Stimulated activated CD4-positive, alpha-beta T cell treated with anti-CD3 and anti-CD28 coated beads, Interleukin-1b, Interleukin-23, amount 100 ng/mL, for 24 hours (primary cell): ENCODE measurements around the gene PCARE.

Experiments
- DNase-seq, 4 experiments: peaks; one replicate each; pipeline ENCODE4 v3.0.0-alpha.2; 2020; ENCODE audit warnings: low read depth in 4 of 4, low spot score in 1 of 4

PCARE gene

DNA sequence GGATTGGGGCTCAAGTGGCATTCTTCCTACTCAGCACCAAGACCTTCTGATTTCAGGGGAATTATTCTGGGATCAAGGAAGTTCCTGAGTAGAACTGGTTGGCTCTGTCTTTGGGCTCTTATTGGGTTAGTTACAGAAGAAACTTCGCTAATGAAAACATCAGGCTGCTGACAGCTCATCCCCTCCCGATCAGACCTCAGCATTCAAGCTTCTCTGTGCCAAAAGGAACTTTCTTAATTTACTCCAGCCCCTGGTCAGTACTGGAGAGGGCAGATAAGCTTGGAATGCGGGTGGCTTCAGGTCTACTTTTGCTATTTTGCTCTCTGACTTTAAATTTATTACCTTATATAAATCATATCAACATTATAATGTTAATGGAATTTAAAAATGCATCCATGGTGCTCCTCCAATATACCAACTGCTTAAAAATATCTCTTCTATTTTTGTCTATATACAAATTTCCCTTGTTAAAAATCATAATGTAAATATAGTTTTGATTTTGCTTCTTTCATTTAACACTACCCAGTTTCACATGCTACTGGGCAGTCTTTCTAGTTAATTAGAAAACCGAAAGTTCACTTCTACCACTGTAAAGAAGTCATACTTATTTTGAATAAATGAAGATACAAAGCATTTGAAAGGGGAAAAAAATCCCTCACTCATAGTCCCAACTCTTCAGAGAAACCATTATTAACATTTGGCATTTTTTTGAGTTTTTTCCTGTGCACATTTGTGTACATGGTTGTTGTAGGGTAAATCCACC is 34.4 kb downstream of the PCARE start:
- DNase-seq = no peak

DNA sequence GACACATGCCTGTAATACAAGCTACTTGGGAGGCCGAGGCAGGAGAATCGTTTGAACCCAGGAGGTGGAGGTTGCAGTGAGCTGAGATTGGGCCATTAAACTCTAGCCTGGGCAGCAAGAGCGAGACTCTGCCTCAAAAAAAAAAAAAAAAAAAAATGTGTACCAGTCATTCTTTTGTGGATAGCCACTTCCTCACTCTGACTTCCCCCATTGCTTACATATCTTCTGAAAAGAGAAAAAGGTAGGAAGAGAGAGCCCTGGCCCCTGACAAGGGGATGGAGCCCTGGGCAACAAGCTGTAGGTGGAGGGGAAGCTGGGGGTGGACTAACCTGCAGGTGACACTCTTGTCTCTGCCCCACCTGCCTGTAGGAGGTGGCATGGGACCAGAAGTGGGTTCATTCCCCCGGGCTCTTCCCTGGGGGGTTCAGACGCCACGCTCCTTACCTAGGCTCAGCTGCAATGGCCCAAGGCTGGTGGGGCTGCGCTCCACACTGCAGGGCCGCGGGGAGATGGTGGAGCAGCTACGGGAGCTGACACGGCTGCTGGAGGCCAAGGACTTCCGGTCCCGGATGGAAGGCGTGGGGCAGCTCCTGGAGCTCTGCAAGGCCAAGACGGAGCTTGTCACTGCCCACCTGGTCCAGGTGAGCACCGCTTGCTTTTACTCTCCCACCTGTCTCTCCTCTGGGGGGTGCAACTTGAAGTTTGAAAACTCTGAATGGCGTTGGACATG is 39.1 kb downstream of the PCARE start:
- no peak for DNase-seq

DNA sequence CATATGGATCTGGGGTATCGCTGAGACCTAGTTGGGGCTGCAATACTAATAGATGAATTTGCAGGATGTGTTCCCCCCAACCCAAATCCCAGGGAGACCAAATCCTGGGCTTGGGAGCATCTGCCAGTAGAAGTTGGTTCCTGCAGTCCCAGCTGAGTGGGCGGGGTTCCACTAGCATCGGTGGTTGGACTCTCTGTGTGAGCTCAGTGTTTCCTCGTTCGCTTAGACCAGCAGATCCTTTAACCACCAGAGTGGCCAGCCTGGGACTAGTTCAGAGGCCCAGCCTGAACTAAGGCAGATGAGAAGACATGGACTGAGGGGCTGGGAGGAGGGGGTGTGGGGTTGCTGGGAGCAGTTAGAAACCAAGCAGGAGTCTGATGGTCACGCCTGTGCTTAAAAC is 40.7 kb downstream of the PCARE start:
- no peak for DNase-seq

DNA sequence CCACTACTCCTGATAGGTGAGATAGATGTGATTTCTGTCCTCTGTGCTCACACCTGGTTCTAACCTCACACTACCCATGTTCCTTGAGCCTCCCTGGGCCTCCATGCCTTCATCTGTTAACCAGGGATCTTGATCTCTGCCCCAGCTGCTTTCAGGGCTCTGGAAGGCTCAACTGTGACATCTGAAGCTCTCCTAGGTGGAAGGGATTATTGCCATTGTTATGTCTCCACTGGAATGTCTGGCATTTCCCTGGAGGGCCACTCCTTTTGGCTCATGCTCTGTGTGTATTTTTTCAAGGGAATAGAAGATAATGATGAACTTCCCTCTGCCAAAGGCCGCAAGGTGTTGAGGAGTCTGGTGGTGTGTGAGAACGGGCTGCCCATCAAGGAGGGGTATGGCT is 41.2 kb downstream of the PCARE start:
- DNase-seq = no peak

DNA sequence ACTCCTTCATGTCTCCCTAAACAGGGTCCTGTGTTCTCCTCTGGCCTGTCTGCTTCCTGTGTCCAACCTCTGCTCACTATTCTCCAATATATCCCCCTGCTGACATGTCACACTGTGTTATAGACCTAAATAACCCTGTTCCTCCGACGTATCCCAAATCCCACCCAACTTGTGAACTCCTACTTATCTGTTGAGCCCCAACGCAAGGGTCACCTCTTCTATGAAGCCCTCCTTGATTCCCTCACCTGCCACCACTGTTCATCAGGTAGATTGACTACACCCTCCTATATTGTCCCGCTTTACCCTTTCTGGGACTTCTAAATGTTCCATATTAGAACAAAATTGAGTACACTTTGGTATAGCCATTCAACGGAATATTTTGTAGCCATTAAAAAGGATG is 42.1 kb downstream of the PCARE start:
- no peak for DNase-seq

DNA sequence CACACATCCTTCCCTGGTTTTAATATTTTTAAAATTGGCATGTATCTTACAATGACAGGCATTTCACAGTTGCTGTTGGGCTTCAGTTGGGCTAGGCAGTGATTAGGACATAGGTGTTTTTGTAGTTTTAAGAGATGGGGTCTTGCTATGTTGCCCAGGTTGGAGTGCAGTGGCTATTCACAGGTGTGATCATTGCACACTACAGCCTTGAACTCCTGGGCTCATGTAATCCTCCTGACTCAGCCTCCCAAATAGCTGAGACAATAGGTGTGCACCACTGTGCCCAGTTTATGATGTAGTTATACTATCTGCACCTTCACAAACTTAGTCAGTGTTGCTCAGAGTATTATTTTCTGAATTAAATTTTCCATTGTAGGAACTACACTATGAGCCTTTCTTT is 43.3 kb downstream of the PCARE start:
- no peak for DNase-seq

DNA sequence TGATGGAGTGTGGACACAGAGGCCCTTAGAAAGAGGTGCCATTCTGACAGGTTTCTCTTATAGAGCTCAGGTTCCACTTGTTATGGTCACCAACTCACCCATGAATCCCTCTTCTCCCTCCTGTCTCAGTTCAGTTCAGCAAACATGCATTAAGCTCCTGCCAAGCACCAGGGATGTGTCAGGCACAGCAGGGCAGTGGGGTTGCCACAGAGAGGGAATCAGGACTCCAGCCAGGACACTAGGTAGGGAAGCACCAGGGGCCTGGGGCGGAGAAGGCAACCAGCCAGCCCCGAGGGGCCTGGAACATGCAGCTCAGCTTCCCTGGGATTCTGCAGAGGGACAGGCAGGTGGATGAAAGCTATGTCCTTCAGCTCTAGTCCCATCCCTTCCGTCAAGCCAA is 48.6 kb downstream of the PCARE start:
- no peak for DNase-seq

DNA sequence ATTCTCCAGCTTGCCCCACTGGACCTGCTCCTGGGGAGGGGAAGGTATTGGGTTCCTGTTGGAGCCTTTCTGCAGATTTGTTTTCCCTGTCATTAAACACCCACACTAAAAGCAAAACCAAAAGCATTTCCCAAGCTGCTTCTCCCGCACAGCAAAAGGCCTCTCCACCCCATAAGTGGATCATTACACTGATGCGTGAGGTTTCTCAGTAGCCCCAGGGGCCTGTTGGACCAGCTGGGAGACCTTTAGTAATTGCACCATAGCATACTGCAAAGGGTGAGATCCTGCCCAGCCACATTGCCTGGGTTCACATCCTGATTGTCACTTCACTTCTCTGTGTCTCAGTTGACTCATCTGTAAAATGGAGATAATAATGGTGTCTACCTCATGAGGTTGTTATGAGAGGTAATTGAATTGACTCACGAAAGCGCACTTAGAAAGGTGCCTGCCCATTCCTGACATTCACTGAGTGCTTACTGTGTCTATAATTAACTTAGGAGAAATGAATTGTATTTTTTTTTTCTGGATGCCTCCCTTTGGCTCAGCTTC is 49.4 kb downstream of the PCARE start:
- no peak for DNase-seq

DNA sequence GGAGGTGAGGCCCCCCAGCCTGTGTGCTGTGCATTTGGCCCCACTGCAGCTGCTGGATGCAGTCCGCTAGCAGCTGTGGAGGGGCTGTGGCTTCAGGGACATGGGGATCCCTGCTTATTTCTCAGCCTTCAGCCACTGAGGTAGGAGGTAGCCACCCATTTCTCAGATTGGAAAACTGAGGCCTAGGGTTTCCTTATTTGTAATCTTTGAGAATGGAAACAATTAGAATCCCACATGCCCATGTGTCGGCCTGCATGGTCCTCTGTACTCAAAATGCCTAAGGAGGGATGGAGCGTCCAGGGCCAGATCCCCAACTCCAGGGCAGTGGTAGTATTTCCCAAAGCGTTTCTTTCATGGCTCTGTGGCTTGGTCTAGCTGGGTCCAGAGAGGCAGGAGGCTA is 51.1 kb downstream of the PCARE start:
- DNase-seq = no peak

DNA sequence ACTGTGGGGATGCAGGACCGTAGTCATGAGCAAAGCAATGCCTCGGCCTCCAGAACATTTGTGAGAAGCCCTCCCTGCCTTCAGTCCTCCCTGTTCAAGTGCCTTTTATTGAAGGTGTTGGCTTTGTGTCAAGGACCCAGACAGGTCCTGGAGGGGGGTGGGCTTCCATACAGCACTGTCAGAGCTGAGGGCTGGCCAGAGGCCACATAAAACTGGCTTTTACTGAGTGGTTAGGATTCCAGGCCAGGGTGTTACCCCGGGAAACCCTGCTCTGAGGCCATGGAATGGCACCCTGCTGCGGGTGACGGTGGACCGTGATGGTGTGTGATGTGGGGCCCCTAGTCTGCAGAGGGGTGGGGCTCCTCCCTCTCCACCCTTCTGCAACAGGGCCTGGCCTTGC is 51.6 kb downstream of the PCARE start:
- DNase-seq = no peak

DNA sequence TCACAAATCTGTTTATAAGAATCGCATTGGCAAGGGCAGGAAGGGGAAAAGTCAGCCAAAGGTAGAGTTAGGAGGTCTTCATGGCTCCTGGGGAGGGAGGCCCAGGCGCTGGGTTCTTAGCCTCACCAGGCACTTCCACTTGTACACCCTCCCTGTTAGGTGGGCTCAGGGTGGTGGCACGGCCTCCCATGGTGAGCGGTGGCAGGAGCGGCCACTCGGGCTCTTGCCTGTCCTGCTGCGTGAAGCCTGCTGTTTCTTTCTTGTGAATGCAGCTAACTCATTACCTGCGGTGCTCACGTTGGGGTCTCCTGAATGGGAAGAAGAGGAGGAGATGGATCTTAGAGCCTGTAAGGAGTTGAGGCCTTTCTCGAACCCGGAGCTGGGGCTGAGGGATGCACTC is 52.4 kb downstream of the PCARE start:
- DNase-seq = no peak

DNA sequence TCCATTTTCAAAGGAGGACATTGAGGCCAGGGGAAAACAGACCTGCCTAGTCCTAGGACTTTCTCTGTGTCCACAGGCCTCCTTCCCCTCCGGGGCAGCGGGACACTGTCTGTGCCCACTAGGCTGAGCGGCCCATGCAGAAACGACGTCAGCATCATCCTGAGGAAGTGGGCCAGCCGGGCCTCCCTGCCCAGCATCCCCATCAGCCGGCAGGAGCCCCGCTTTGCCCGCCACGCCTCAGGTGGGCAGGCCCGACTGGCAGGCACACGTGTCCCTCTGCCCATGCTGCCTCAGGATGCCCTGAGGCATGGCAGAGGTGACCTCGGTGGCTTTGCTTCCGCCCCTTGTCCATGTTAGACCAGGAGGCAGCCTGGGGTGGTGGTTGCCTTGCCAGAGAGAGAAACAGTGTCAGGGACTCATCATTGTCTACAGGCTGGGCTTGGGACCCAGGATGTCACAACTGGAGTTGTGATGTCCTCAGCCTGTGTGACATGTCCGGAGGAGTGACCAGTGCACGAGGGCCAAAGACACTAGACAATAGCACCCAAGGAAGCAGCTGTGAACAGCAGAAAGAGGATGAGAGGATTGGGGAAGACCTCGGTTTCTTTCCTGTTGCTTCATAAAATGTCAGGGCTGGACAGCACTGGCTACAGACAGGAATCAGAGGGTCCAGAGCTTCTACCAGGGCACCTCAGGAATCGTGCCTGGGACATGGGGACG is 56.4 kb downstream of the PCARE start:
- no peak for DNase-seq

DNA sequence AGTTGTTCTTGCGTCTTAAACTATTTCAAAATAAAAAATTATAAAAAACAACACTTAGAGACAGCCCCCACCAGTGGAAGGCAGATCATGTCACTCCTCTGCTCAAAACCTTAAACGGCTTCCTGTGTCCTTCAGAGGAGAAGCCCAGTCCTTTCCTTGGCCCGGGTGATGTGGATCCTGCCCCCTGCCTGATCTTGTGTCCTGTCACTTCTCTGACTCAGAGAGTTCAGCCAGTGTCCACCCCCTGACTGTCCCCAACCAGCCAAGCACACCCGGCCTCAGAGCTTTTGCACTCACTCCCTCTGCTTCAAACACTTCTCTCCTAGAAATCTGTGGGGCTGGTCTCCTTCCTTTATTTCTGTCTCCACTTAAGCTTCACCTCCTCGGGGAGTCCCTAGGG is 57.8 kb downstream of the PCARE start:
- no peak for DNase-seq

DNA sequence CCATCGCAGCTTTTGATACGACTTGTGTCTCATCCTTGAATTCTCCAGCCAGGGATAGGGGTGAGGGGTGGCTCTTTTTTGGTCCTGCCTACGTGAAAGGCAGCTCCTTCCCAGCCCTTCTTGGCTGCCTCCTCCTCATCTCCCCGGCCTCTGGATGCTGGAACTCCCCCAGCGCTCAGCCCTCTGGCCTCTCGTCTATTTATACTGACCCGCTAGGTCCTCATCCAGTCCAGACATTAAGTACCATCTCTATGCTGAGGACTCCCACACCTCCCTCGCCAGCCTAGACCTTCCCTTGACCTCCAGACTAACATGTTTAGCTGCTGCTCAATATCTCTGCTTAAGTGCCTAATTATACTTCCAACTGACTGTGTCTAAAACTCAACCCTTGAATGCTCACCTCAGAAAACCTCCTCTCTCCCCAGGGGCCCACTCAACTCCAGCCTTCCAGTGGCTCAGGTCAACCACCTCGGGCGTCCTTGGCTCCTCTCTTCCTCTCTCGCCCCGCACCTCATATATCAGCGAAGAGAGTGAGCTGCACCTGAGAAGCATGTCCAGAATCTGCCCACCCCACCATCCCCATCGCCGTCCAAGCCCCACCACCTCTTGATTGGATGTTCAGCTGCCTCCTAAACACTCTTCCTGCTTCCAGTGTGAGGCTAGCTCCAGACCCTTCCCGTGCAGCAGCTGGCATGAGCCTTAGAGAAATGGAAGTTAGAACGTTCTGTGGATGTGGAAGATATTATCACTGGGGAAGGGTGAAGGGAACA is 58.4 kb downstream of the PCARE start:
- no peak for DNase-seq

DNA sequence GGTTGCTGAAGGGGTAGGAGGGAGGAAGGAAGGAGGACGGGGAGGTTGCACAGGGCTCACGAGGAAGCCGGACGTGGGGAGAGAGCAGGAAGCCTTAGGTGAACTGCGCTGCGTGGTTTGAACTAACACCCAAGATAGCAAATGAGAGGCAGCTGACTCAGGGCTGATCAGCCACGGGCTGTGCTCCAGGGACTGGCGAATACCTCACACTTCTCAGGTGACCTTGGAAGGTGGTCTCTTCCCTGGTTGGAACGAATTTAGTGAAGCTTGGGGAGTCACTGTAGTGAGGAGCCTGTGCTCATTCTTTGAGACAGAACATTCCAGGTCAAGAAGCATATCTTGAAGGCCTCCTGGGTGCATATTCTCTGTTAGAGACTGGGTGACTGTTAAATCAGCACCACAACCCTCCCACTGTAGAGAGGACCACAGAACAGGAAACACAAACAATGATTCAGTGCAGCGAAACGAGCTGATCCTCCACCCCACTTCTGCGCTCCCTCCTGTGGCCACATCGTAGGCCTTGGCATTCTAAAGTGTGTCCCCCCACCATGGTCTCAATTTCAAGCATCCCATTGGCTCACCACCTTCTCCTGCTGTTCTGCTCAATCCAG is 59.4 kb downstream of the PCARE start:
- DNase-seq = peak in 2 of 4 experiments; percentile 50 to 55

DNA sequence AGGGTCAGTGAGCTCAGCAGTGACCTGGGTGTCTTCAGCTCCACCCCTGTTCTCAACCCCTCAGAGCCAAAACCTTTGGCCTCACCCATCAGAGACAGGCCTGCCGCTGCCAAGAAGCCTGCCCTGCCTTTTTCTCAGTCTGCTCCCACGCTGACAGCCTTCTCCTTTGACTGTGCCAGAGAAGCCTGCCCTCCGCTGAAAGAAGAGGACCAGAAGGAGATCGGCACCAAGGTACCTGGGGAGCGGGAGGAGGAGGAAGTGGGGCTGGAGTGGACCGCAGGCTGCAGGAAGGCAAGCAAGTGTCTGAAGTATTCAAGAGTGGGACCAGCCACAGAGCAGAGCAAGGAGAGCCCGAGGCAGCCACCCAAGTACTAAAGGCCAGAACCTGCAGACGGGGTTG is 60.0 kb downstream of the PCARE start:
- no peak for DNase-seq

DNA sequence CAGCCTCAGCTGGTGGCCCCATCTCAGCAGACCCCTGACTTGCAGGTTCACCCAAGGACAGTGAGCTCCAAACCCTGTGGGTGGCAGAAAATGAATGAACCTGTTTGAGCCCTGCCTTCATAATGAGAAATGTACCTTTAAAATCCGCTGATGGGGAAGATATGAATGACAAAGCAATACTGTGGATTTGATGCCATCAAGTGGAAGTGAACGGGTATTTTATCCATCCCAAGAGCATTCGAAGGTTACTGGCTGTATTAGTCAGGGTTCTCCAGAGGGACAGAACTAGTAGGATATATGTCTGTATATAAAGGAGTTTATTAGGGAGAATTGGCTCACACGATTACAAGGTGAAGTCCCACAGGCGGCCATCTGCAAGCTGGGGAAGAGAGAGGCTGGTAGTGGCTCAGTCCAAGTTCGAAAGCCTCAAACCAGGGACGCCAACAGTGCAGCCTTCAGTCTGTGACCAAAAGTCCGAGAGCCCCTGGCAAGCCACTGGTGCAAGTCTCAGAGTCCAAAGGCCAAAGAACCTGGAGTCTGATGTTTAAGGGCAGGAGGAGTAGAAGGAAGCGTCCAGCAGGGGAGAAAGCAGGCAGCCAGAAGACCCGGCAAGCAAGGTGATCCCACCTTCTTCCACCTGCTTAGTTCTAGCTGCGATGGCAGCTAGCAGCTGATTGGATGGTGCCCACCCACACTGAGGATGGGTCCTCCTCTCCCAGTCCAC is 61.1 kb downstream of the PCARE start:
- DNase-seq = no peak

DNA sequence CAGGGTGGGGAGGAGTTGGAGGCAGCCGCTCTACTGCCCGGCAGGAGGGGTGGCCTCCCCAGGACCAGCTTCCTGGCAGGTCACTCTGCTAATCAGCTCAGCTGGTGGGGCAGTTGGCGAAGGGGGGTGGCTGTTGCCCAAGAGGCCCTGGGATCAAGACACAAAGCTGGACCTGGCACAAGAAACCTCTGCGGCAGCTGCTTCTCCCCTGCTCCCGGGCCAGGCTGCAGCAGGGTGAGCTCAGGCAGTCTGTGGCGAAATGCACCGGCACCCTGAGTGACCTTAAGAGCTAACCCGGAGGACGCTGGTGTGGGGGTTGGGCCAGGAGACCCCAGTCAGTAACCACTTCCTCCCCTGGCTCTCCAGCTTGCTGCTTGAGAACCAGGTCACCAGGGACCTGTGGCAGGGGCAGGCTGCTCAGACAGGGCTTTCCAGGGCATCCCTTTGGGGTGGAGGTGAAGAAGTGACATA is 62.1 kb downstream of the PCARE start:
- no peak for DNase-seq
